A549 (cell line): ENCODE data around the gene TM4SF18.

Source experiments
- CTCF ChIP-seq: fragments of >200 bp; sonication (Bioruptor Twin); formaldehyde crosslinking; IDR thresholded peaks from 3 replicates; pipeline ENCODE4 v1.5.1; 2016
- MAZ ChIP-seq: fragments of 150-350 bp; IDR thresholded peaks from 2 replicates; pipeline ENCODE4 v1.6.1; 2014; ENCODE audit warnings: antibody characterized with exemption, low read depth, low read length, borderline replicate concordance
- SREBF2 ChIP-seq: fragments of 450-650 bp; IDR thresholded peaks from 2 replicates; pipeline ENCODE4 v1.6.1; 2014; ENCODE audit warnings: mild to moderate bottlenecking, moderate library complexity

GRCh38 chr3:149269687-149270086, 63.7 kb downstream of the TM4SF18 start:
- TF ChIP-seq MAZ (no peak), CTCF (no peak), SREBF2 (no peak)
